ENCODE results near the gene TMEM9. TPM values are rescaled to one million over a fixed set of nuclear protein-coding genes. Genes with fewer than 3 reads are reported as not detected.

The TMEM9 gene
- total RNA-seq, 6 donors from 2014 or later, result 29.3 to 73.6 (median 59.2) TPM

DNA sequence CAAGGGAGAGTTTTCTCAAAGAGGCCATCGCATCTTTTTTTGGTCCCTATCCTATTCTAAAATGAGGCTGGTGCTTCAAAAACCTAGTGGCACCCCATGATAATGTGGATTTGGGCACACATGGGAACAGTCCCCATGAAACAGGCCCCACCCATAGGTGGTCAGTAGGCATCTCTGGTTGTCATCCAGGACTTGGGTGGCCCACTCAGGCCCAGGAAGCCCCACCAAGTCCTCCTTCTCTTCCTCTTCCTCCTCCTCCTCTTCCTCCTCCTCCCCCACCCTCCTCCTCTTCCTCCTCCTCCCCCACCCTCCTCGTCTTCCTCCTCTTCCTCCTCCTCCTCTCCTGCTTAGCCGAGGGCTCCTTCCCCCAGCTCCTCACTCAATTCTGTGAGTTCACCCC is 42.6 kb downstream of the TMEM9 start:
- TF ChIP-seq EP300 (IDR thresholded peaks at IDR 0.05) (no peak), POLR2AphosphoS5 (IDR thresholded peaks at IDR 0.05) (no peak), POLR2A (IDR thresholded peaks at IDR 0.05) (no peak)
- TF ChIP-seq, protein P1, sequence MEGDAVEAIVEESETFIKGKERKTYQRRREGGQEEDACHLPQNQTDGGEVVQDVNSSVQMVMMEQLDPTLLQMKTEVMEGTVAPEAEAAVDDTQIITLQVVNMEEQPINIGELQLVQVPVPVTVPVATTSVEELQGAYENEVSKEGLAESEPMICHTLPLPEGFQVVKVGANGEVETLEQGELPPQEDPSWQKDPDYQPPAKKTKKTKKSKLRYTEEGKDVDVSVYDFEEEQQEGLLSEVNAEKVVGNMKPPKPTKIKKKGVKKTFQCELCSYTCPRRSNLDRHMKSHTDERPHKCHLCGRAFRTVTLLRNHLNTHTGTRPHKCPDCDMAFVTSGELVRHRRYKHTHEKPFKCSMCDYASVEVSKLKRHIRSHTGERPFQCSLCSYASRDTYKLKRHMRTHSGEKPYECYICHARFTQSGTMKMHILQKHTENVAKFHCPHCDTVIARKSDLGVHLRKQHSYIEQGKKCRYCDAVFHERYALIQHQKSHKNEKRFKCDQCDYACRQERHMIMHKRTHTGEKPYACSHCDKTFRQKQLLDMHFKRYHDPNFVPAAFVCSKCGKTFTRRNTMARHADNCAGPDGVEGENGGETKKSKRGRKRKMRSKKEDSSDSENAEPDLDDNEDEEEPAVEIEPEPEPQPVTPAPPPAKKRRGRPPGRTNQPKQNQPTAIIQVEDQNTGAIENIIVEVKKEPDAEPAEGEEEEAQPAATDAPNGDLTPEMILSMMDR (IDR thresholded peaks at IDR 0.05), result no peak
- Histone ChIP-seq H3K36me3 (no peaks in the 10 kb centered on the region), H3K27me3 (peaks cover 0 to 9% (median 4%) of the 10 kb centered on the region in 4 donors), H3K27ac (no peak overlapping the region), H3K4me1 (peaks cover 0 to 23% (median 12%) of the 10 kb centered on the region in 4 donors), H3K4me3 (no peak overlapping the region), H3K9me3 (no peaks in the 10 kb centered on the region)
- 69 to 76% methylated on average over 3 of the region's 3 CpGs for WGBS, 2 donors
- ATAC-seq (ENCODE audit: low FRiP score in 2 of 2) (no peak), DNase-seq (no peak)

DNA sequence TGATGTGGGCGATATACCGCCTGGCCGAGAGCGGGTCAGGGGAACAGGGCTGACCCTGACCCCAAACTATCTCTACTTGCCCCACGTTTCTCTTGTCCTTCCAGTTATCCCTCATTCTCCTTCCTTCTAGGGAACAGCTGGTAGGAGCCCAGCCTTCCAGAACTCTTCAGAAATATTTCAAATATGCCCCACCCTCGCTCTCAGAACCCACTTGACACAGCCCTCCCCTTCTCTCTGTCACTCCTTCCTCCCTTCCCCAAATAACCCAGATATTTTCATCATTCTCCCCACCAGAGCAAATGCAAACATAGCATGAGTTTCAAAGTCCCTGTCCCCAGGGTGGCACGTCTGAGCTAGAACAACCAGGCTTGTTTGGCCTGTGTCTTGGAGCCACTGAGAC is 43.1 kb downstream of the TMEM9 start:
- TF ChIP-seq, protein P1 (IDR thresholded peaks at IDR 0.05), result no peak
- TF ChIP-seq EP300 (IDR thresholded peaks at IDR 0.05), result no peak
- no peak for TF ChIP-seq POLR2AphosphoS5 (IDR thresholded peaks at IDR 0.05)
- no peak for TF ChIP-seq POLR2A (IDR thresholded peaks at IDR 0.05)
- 60 to 70% methylated on average over 7 of the region's 7 CpGs for WGBS, 2 donors
- Histone ChIP-seq H3K9me3 (no peaks in the 10 kb centered on the region), H3K27ac (no peak overlapping the region), H3K36me3 (no peaks in the 10 kb centered on the region), H3K27me3 (peaks cover 0 to 9% (median 4%) of the 10 kb centered on the region in 4 donors), H3K4me1 (peaks cover 0 to 23% (median 12%) of the 10 kb centered on the region in 4 donors), H3K4me3 (no peak overlapping the region)
- DNase-seq (no peak), ATAC-seq (ENCODE audit: low FRiP score in 2 of 2) (no peak)

GRCh38 chr1:201110616-201111015 is 43.7 kb downstream of the TMEM9 start:
- H3K27me3 ChIP-seq, result peaks cover 0 to 9% (median 4%) of the 10 kb centered on the region in 4 donors
- 87 to 93% methylated on average over 5 of the region's 5 CpGs for WGBS, 2 donors
- TF ChIP-seq, protein P1 (IDR thresholded peaks at IDR 0.05), result no peak
- no peak for TF ChIP-seq POLR2A (IDR thresholded peaks at IDR 0.05)
- no peak for TF ChIP-seq EP300 (IDR thresholded peaks at IDR 0.05)
- no peak for TF ChIP-seq POLR2AphosphoS5 (IDR thresholded peaks at IDR 0.05)
- peaks cover 0 to 23% (median 12%) of the 10 kb centered on the region in 4 donors for H3K4me1 ChIP-seq
- H3K36me3 ChIP-seq, result no peaks in the 10 kb centered on the region
- no peaks in the 10 kb centered on the region for H3K9me3 ChIP-seq
- DNase-seq (no peak), ATAC-seq (ENCODE audit: low FRiP score in 2 of 2) (no peak)
- H3K4me3 ChIP-seq, result no peak overlapping the region
- H3K27ac ChIP-seq, result no peak overlapping the region

DNA sequence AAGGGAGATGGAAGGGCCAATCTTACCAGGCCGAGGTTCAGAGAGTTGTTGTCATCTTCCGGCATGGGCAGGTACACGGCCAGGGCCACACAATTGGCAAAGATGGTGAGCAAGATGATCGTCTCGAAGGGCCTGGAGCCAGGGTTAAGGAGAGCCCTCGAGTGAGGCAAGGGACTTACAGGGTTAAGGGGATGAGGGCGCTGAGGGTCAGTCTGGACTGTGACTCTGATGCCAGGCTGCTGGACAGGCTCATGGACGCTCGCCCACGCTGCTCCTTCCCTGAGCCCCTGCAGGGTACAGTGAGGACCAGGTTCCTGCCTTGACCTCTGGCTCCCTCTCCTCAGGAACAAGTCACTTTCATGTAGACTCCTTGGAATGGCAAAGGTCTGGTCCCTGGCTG is 44.1 kb downstream of the TMEM9 start:
- H3K9me3 ChIP-seq, result no peaks in the 10 kb centered on the region
- 91% methylated on average over 7 to 10 of the region's 10 CpGs for WGBS, 2 donors
- ATAC-seq (ENCODE audit: low FRiP score in 2 of 2) (no peak), DNase-seq (no peak)
- no peaks in the 10 kb centered on the region for H3K36me3 ChIP-seq
- TF ChIP-seq POLR2A (IDR thresholded peaks at IDR 0.05) (no peak), EP300 (IDR thresholded peaks at IDR 0.05) (no peak), POLR2AphosphoS5 (IDR thresholded peaks at IDR 0.05) (no peak)
- TF ChIP-seq, protein P1 (IDR thresholded peaks at IDR 0.05), result no peak
- H3K4me1 ChIP-seq, result peaks cover 0 to 23% (median 11%) of the 10 kb centered on the region in 4 donors
- no peak overlapping the region for H3K4me3 ChIP-seq
- no peak overlapping the region for H3K27ac ChIP-seq
- peaks cover 0 to 9% (median 4%) of the 10 kb centered on the region in 4 donors for H3K27me3 ChIP-seq

DNA sequence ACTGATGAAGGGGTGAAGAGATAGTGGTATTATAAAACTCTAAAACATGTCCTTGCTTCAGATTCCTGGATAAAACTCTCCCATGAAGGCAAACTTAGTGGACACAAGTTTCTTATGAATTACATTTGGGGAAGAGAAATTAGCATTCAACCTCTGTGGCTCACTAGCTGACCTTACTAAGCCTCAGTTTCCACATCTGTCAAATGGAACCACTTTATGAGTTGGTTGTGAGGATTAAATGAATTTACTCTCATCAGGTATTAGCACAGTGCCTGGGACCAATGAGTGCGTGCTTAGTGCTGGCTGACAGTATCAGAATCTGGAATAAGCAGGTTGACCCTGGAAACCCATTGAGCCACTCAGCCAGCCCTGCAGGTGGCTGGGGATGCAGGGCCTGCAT is 44.6 kb downstream of the TMEM9 start:
- no peak overlapping the region for H3K27ac ChIP-seq
- 93 to 100% methylated on average over 1 of the region's 1 CpG for WGBS, 2 donors
- no peak overlapping the region for H3K4me3 ChIP-seq
- no peaks in the 10 kb centered on the region for H3K9me3 ChIP-seq
- TF ChIP-seq EP300 (IDR thresholded peaks at IDR 0.05) (no peak), POLR2AphosphoS5 (IDR thresholded peaks at IDR 0.05) (no peak), POLR2A (IDR thresholded peaks at IDR 0.05) (no peak)
- TF ChIP-seq, protein P1 (IDR thresholded peaks at IDR 0.05), result no peak
- peaks cover 0 to 4% (median 1%) of the 10 kb centered on the region in 4 donors for H3K27me3 ChIP-seq
- H3K36me3 ChIP-seq, result no peaks in the 10 kb centered on the region
- H3K4me1 ChIP-seq, result peaks cover 0 to 18% (median 9%) of the 10 kb centered on the region in 4 donors
- no peak for ATAC-seq (ENCODE audit: low FRiP score in 2 of 2)
- no peak for DNase-seq
